ENCODE results near the gene PEMT.

PEMT gene

GRCh38 chr17:17499402-17500145 is 91.9 kb downstream of the PEMT start:
- no peak overlapping the region for H3K4me3 ChIP-seq (ENCODE audit: control insufficient read depth, low read depth, low read length)
- no peak for DNase-seq (ENCODE audit: low read depth)
- TF ChIP-seq, protein P1, sequence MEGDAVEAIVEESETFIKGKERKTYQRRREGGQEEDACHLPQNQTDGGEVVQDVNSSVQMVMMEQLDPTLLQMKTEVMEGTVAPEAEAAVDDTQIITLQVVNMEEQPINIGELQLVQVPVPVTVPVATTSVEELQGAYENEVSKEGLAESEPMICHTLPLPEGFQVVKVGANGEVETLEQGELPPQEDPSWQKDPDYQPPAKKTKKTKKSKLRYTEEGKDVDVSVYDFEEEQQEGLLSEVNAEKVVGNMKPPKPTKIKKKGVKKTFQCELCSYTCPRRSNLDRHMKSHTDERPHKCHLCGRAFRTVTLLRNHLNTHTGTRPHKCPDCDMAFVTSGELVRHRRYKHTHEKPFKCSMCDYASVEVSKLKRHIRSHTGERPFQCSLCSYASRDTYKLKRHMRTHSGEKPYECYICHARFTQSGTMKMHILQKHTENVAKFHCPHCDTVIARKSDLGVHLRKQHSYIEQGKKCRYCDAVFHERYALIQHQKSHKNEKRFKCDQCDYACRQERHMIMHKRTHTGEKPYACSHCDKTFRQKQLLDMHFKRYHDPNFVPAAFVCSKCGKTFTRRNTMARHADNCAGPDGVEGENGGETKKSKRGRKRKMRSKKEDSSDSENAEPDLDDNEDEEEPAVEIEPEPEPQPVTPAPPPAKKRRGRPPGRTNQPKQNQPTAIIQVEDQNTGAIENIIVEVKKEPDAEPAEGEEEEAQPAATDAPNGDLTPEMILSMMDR (conservative IDR thresholded peaks at IDR 0.05; ENCODE audit: control insufficient read depth, insufficient read depth, low read depth, low read length) = no peak

DNA sequence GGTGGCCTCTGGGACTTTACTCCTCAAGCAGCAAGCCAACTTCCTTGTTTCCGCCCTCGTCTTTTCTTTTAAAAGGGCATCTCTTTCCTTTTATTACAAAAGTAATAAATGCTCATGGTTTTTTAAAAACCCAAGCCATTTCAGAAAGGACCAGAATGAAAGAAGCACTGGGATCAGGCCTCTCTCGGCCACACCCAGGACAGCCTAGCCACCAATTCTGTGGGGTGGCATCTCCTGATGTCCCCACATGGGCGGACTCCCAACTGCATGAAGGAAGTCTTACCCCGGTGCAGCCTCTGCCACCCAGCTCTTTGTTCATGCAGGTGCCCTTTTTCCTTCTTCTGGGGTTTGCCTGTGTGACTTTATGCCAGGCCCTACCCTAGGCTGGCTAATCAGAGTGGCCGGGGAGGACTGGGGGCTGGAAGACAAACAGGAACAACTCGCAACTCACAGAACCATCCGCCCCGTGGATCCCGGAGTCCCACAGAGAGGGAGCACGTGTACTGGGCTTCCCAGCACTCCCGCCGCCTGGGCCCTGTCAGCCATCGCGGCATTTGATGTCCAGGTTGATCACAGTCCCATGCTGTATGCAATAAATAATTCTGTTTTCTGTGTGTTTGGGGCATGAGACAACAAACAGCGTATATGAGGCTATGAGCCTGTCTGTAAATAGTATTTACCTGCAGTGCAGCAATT is 92.8 kb downstream of the PEMT start:
- H3K4me3 ChIP-seq (ENCODE audit: control insufficient read depth, low read depth, low read length) = no peak overlapping the region
- DNase-seq (ENCODE audit: low read depth) = no peak
- TF ChIP-seq, protein P1 (conservative IDR thresholded peaks at IDR 0.05; ENCODE audit: control insufficient read depth, insufficient read depth, low read depth, low read length) = no peak

GRCh38 chr17:17497845-17498520 is 93.5 kb downstream of the PEMT start:
- TF ChIP-seq, protein P1 (conservative IDR thresholded peaks at IDR 0.05; ENCODE audit: control insufficient read depth, insufficient read depth, low read depth, low read length) = no peak
- H3K4me3 ChIP-seq (ENCODE audit: control insufficient read depth, low read depth, low read length) = no peak overlapping the region
- no peak for DNase-seq (ENCODE audit: low read depth)

DNA sequence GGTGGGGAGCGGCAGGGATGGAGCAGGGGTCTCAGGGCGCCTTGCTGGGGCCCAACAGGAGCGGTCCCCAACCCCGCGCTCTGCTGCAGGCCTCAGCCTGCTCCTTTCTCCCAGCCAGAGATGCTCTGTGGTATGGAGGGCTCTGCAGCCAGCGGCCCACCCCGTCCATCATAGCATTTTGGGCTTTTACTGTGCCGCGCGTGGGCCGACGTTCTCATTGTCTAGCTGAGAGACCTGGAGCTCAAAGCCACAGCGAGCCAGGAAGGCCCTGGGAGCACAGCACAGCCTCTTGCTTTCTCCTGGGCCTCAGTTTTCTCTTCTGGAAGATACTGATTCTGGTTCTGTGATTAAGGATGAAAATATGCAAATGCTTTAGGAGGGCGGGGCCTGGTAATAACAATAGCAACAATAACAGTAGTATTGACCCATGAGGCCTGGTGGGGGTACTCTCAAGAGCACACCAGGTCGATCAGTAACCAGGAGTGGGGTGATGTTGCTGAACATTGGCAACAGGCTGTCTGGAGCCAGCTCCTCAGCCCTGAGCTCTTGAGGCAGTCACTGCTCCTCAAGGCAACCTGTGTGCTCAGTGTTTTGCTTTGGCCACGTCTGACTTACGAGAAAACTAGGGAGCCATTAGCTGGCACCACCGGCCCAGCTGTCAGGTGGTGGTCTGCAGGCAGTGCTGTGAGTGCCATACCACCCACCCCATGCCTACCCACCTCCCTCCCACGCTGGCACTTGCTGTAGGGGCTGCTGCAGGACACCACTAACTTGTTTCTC is 94.3 kb downstream of the PEMT start:
- no peak for DNase-seq (ENCODE audit: low read depth)

GRCh38 chr17:17496189-17497064 is 95.1 kb downstream of the PEMT start, which contains the start of gene RASD1:
RASD1 (minus strand) TSS chr17:17496395; CDS start chr17:17496181, 214 bp downstream.
- H3K4me3 ChIP-seq (ENCODE audit: control insufficient read depth, low read depth, low read length) = peak within 1 kb of the TSS; percentile 49
- TF ChIP-seq, protein P1 (conservative IDR thresholded peaks at IDR 0.05; ENCODE audit: control insufficient read depth, insufficient read depth, low read depth, low read length) = no peak
- peak; percentile 80 for DNase-seq (ENCODE audit: low read depth)

More for the DNA sequence above, 94.3 kb downstream of the PEMT start:
- peak overlapping the region; percentile 19 for H3K4me3 ChIP-seq (ENCODE audit: control insufficient read depth, low read depth, low read length)
- TF ChIP-seq, protein P1 (conservative IDR thresholded peaks at IDR 0.05; ENCODE audit: control insufficient read depth, insufficient read depth, low read depth, low read length) = no peak
